NCI-H1105 treated with DMSO at 0.1 percent for 48 hours (cell line): ENCODE results near the gene NOTUM.
"Not testable (repeated sequence)": the region's sequence is repeated elsewhere in the genome, so short reads cannot be mapped to it uniquely, and the experiment has no call there.

Experiments
- DNase-seq: peaks from one replicate; lab custom pipeline; 2025; lab: John Stamatoyannopoulos, UW

Gene NOTUM

DNA sequence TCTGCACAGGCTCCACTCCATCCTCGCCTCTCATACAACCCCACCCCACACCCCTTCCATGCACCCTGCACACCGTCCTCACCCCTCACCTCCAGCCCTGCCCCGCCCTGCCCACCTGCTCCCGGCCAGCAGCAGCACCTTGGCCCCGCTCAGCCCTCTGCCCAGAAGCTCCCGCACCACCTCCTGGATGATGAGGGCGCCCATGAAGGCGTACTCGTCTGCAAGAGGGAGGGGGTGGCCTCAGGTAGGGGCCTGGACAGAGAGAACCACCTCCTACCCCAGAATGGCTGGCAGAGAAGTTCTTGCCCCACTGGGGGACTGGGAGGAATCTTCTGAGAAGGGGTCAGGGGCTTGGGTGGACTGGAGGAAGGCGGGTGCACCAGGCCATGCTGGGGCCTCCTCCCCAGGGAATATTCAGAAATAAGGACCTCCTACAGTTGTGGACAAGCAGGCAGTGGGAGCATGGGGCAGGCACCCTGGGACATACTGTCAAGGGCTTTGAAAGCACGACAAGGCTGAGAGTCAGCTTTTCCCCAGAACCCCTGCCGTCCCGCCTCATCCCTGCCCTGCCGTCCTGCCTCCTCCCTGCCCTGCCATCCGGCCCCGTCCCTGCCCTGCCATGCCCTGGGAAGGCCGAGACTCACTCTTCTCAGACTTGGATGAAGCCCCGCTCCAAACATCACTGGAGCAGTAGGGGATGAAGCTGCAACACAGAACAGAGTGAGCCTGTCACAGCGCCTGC is 3.1 kb downstream of the NOTUM start:
- DNase-seq: no peak

DNA sequence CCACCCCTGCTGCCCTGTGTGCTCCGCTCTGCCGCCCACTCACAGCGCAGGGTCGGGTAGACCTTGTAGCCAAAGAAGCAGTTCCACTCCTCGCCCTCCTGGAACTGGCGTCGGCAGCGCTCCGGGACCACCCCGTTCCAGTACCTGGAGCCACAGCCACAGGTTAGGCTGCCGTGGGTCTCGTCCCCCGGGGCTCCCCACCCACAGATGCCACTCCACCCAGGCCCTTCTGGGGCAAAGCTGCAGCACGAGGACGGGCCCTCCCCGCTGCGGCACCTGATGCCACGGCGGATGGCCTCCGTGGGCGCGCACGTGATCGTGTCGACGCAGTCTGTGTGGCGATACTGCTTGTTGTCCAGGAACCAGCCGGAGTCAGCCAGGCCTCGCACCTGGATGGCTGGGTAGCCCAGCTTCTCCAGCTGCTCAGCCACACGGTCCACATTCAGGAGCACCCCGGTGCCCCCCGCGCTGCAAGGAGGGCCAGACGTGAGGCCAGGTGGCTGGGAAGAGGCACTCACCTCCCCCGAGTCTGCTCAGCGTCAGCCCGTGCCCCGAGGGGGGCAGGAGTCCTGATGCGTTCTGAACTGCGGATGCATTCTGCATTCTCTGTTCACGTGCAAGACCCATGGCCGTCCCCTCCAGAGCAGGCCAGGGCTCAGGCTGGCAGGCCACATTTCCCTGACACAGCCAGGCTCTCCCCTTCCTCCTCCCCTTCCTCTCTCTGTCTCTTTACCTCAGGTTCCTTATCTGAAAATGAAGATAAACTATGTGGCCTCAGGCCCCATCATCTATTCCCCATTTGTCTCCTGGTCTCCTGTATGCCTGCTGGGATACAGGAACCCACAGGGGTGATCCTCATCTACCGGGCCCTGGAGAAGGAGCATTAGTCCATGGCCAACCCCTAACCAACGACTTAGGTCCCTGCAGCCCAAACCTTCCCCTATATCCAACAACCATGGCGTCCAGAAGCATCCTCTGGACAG is 4.1 kb downstream of the NOTUM start:
- no peak for DNase-seq

DNA sequence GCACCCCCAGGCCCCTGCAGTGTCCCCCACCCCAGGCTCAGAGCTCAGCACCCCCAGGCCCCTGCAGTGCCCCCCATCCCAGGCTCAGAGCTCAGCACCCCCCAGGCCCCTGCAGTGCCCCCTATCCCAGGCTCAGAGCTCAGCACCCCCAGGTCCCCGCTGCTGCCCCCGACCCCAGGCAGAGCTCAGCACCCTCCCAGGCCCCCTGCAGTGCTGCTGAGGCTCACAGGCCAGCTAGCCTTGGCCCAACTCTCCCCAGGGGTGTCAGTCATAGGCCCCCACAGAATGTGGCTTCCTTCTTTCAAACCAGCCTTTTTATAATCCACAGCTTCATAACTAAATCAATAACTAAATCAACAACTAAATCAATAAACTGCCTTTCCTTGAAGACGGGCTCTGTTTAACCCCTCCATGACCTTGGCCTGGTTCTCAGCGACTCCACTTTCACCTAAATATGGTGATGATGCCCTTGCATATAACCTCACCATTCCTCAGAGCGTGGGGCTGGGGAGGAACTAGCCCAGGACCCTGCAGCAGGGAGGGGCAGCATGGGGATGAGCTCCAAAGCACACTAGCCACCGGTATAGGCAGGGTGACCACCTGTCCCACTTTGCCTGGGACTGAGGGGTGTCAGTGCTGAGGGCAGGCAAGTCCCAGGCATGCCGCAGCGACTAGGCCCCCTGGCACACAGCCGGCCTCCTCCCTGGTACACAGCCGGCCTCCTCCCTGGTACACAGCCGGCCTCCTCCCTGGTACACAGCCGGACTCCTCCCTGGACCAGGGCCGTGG is 5.0 kb downstream of the NOTUM start:
- no peak for DNase-seq

DNA sequence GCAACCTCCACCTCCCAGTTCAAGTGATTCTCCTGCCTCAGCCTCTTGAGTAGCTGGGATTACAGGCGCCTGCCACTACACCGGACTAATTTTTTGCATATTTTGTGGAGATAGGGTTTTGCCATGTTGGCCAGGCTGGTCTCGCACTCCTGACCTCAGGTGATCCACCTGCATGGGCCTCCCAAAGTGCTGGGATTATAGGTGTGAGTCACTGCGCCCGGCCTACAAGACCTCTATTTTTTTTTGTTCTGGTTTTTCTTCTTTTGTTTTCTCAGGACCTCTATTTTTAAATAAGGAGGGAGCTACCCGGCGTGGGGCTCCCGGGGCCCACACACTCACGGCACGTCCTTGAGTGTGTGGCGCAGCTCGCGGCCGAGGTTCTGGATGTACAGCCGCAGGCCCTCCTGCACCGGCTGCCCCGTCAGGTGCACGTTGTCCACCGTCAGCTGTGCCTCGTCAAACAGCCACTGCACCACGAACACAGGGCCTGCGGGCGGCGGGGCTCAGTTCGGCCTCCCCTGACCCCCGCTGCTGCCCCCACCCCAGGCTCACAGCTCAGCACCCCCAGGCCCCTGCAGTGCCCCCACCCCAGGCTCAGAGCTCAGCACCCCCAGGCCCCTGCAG is 5.8 kb downstream of the NOTUM start:
- DNase-seq: no peak

DNA sequence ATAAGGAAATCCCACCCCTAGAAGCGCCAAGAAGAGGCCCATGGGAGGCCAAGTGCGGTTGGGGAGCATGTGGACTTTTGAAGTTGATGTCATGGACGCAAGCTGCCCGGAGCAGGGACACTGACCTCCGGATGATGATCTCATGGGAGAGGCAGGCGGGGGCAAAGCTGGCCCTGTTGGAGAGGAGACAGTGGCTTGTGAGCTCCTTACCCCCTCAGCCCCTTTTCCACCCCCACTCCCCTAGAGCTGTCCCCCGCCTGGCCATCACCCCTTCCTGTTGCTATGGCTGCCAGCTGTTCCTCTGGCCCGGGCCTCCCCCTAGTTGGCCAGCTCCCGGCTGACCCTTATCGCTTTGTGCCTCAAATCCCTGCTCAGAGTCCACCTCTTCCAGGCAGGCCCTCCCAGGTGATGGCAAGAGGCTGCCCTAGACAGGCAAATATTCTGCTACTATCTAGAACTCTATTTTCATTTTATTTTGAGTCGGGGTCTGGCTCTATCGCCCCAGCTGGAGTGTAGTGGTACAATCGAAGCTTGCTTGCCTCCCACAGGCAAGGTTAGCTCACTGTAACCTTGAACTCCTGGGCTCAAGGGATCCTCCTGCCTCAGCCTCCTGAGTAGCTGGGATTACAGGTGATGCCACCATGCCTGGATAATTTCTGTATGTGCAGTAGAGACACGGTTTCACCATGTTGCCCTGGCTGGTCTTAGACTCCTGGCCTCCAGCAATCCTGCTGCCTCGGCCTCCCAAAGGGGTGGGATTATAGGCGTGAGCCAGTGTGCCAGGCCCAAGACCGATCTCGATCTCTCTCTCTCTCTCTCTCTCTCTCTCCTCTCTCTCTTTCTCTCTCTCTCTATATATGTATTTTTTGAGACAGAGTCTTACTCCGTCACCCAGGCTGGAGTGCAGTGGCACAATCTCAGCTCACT is 6.6 kb downstream of the NOTUM start:
- DNase-seq: no peak

DNA sequence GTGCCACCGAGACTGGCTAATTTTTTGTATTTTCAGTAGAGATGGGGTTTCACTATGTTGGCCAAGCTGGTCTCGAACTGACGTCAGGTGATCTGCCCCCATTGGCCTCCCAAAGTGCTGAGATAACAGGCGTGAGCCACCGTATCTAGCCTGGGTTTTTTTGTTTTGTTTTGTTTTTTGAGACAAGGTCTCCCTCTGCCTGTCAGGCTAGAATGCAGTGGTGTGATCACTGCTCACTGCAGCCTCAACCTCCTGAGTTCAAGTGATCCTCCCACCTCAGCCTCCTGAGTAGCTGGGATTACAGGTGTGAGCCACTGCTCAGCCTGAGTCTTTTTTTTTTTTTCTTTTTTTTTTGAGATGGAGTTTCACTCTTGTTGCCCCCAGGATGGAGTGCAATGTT is 7.5 kb downstream of the NOTUM start:
- DNase-seq: not testable (repeated sequence)

DNA sequence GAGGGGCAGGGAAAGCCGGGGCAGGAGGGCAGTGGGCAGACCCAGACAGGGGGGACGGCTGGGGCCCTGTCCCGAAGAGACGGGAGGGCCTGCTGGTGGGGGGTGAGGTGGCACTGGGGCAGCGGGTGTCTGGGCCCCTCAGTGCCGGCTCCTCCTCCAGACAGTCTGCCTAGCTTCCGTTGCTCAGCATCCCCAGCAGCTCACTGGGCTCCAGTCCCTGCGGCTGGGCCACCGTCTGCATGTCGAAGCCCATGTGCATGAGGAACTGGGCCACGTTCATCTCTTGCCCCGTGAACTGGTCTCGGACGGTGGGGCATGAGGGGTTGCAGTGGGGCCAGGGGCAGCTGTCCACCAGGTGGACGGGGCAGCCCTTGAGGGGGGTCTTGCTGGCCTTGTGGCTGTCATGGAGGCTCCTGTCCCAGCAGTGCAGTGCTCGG is 8.2 kb downstream of the NOTUM start:
- no peak for DNase-seq

DNA sequence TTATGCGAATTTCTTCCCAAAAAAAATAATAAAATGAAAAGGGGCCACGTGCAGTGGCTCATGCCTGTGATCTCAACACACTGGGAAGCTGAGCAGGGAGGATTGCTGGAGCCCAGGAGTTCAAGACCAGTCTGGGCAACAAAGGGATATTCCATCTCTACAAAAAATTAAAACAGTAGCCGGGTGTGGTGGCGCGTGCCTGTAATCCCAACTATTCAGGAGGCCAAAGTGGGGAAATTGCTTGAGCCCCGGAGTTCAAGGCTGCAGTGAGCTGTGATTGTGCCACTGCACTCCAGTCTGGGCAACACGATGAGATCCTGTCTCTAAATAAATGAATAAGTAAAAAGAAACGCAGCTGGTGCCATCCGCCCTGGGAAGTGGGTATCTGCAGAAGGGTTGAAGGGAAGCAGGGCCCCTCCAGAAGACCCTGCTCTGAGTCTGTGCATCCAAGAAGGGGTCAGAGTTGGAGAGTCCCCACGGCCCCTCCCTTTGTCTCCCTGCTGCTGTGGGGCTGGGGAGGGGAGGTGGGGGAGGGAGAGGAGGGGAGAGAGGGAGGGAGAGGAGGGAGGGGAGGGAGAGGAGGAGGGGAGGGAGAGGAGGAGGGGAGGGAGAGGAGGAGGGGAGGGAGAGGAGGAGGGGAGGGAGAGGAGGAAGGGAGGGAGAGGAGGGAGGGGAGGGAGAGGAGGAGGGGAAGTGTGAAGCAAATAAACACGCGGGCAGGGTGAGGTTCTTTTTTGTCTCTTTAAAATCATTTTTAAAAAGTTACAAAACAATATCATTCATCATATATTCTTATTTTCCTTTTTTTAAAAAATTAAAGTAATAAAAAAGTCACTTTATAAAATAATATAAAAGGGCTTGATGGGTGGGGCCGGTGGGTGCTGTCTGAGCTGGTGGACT is 9.0 kb downstream of the NOTUM start:
- DNase-seq: no peak

DNA sequence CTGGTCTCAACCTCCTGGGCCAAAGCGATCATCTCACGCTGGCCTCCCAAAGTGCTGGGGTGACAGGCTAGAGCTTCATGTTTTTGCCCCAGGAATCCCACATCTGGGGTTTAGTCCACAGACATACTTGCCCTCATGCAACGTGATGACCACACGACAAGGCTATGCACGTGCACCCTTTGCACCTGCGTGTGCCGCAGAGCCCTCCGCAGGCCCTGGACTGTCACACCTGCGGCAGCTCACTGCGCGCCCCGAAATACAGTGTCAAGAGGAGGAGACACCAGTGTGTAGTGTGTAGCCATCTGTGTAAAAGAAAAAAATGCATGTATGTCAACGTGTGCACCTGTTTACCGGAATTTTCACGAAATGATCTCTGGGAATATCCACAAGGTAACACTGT is 10.5 kb downstream of the NOTUM start:
- no peak for DNase-seq

DNA sequence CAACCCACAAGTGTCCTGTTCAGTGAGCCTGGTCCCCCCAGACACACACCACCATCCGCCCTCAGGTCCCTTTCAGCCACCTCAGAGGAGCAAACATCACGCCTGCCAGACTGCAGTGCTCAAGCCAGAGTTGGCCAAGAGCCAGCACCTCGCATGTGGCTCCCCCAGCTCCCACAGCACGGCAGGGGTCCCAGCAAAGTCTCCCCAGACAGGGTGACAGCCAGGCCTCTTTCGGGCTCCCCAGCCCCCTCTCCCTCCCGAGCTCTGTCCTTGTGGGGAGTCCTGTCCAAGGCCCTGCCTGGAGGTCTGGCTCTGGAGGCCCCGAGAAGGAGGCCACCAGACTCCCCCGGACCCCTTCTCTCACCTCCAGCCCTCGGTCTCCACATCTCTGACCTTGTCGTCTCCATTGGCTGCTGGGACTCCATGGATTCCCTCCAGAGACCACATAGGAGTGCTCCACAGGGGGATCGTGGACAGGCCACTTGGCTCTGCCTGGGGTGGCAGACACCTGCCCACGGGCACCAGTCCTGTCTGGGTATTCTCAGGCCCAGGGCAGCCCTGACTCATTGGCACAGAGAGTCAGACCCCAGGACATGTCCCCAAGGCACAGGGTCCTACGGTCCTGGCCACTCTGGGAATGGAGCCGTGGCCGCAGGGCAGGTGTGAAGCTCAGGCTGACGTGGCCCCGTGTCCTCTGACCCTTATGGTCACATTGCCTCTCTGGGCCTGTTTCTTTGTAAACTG is 12.2 kb downstream of the NOTUM start:
- no peak for DNase-seq

DNA sequence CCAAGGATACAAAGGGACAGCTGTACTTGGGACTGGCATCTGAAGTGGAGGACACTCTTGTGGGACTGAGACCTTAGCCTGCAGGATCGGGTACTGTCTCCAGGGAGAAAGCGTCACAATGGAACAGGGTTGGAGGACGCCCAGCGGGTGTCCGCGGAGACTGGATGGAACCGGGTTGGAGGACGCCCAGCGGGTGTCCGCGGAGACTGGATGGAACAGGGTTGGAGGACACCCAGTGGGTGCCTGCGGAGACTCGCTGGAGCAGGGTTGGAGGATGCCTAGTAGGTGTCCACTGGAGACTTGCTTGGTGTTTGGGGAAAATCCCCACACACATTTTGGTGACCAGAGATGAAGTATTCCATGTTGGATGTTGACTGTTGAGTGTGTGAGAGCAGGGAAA is 13.8 kb downstream of the NOTUM start, which contains the start of gene MYADML2:
Gene MYADML2 (minus strand): TSS at position 45 of the 400 bp plus-strand sequence. CDS start 5,492 bp downstream, outside the sequence.
- DNase-seq: no peak

DNA sequence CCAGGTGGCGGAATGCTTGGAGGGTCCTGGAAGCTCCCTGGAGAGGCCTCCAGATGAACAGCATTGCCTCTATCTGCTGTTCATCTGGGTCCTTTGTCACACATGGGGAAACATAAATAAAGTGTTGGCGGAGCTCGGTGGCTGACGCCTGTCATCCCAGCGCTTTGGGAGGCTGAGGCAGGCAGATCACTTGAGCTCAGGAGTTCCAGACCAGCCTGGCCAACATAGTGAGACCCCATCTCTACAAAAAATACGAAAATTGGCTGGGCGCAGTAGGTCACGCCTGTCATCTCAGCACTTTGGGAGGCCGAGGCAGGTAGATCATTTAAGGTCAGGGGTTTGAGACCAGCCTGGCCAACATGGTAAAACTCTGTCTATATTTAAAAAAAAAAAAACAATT is 16.1 kb downstream of the NOTUM start:
- DNase-seq: no peak

DNA sequence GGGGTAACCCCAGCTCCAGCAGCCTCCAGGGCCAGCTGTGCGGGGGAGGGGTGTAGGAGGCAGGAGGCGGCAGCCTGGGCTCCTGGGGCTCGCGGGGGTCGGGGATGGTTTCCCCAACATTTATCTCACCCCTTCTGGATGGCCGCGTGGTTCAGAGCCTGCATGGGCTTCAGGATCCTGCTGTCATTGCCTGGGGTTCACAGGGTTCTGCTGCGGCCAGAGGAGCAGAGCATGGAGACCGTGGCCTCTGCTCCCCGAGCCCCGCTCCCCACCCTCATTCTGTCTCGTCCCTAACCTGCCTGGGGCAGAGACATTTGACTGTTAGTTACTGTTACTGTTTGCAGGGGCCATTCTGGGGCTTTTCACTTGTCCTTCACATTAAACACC is 18.8 kb downstream of the NOTUM start:
- DNase-seq: no peak

DNA sequence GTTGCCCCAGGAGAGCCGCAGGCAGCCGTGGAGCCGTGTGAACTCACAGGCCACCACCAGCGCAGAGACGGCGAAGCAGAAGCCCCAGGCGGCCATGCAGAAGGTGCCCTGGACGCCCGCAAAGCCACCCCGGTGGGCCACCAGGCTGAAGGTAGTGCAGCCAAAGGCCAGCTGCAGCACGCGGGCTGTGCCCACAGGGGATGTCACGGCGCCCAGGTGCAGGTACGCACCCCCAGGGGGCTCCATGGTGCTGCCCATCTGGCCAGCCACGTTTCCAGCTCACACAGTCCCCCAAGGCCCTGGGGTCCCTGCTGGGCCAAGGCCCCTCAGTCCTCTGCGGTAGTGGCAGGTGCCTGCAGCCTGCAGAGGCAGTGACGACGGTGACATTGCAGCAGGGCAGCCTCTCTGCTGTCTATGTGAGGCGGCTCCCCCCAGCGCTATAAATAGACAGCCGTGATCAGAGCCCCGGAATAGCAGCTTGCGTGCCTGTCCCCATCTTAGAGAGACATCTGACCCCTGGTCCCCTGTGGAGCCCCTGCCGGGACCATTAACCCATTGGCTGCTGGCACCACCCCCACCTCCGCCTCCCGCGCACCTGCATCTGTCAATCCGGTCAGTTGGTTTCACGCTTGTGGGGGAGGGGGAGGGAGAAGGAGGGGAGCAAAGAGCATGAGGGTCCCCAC is 19.4 kb downstream of the NOTUM start:
- DNase-seq: no peak

DNA sequence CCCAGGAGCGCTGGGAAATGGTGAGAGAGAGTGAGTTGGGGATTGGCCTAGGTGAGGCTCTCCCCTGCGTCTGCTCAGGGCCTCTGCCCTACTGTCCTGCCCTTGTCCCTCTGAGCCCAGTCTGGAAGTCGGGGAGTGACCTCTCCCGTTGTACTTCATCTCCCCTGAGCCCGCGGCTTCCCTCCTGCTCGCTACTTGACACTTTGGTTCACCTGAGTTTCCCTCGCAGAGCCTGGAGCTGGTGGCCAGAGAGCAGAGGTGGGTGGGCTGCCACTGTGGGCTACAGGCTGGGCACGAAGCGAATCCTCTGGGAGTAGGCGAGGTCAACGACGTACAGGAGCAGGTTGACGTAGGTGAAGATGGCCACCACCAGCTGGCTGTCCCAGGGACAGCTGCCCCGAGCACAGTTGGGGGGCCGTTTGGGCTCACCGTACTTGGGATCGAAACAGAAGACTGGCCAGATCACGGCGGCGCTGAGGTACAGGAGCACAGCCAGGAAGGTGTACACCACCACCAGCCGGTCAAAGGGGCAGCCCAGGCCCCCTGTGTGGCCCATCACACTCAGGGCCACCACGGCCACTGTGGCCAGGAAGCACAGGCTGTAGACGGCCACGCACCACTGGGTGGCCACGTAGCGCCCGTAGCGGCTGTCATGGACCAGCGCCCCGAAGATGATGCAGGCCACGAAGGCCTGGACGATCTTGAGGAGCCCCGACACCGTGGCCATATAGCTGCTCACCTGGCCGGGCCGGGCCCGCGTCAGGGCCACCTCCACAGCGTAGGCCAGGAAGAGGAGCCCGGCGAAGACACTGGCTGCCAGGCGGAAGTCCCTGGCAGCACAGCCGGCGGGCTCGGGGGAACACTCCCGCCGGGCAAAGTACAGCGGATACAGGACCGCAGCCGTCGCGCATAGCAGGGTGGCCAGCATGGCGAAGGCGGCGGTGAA is 20.2 kb downstream of the NOTUM start:
- DNase-seq: no peak

DNA sequence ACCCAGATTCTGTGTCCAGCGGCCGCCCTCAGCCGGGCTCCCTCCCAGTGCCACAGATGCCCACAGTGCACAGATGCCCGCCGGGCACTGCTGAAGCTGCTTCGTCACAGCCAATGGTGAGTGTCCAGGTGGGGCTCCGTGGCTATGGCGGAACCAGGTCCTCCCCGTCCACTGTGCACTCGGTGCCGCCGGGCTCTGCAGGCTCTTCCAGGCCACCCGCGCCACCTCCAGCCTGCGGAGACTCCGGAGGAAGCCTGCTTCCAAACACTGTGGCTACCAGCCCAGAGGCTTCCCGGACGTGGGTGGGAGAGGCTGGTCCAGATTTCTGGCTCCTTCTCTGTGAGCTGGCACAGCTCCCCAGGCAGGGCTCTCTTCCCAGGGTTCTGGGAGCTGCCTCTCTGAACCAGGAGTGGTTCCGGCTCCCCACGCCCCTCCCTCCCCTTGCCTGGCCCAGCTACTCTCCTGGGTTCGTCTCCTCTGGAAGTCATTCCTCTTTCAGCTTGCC is 21.1 kb downstream of the NOTUM start:
- DNase-seq: no peak

DNA sequence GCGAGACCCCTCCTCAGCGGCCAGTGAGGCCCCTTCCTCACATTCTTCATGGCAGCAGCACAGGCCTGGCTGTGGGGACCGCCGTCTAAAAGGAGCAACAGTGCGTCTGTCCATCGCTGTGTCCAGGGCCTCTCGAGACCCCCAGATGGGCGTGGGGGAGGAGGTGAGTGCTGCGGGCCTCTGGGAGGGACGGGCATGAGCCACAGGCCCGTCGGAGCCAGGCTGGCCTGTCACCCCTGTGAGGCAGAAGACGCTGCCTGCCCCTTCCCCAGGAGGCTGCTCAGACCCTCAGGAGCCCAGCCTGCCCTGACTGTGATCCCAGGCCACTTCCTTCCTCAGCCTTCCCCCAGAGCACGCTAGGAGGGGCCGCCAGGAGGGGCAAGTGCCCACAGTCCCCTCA is 21.8 kb downstream of the NOTUM start:
- no peak for DNase-seq
